ENCODE results near the gene DNAJC22. TPM values are rescaled to one million over a fixed set of nuclear protein-coding genes. Genes with fewer than 3 reads are reported as not detected.
A peak's percentile ranks its signal among the peaks of the same experiment; 100 is the strongest.
"Not testable (repeated sequence)": the region's sequence is repeated elsewhere in the genome, so short reads cannot be mapped to it uniquely, and the experiment has no call there.

Gene DNAJC22
- total RNA-seq, 1 donor from 2014 or later: 0.10 TPM

GRCh38 chr12:49366096-49366651 is 19.5 kb downstream of the DNAJC22 start:
- intact Hi-C loops (cut with micrococcal nuclease): no loop called here
- no peak for ATAC-seq
- DNase-seq: no peak

- ATAC-seq: peak; percentile 94
- intact Hi-C loops (cut with micrococcal nuclease): no loop called here
- DNase-seq: peak; percentile 94
Measured at GRCh38 chr12:49366652-49367380, 20.1 kb downstream of the DNAJC22 start.

GRCh38 chr12:49367381-49368239 is 20.9 kb downstream of the DNAJC22 start, which contains the start of gene SPATS2:
SPATS2 (plus strand) TSS chr12:49367462; CDS start chr12:49461013, 93,551 bp downstream.
- ATAC-seq (peak; percentile 7), DNase-seq (peak; percentile 97)
- intact Hi-C loops (cut with micrococcal nuclease): no loop called here

- no peak for ATAC-seq
- DNase-seq: no peak
- intact Hi-C loops (cut with micrococcal nuclease): no loop called here
Measured at GRCh38 chr12:49368240-49368600, 21.5 kb downstream of the DNAJC22 start.

DNA sequence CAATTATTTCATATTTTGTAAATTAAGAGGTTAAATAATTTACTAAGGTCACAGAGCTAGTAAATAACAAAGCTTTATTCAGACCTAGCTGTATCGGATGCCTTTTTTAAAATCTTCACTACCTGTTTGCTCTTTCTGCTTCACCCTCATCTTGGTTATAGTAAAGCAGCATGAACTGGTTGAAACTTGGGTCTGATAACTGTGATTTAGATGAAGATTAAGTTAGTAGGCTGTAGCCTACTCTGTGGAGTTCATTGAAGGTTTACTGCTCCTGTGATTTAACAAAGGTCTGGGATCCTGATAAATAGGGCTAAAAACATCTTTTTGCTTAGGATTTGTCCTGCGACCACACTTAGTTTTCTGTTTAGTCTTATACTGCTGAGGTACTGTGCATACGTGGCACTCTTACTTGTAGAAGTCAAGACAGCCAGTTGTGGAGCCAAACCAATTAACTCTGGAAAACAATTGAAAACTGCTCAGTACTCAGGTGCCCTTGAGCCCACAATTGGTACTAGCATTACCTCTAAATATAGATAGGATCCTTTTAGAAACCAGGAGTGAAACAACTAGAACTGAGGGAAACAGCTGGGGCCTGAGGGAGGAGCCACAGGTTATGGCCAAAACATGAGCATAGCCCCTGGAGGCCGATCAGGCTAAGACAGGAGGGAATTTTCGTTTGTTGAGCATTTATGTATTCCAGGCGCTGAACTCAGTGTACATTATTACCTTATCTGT is 22.9 kb downstream of the DNAJC22 start:
- DNase-seq (no peak), ATAC-seq (no peak)
- intact Hi-C loops (cut with micrococcal nuclease): no loop called here

DNA sequence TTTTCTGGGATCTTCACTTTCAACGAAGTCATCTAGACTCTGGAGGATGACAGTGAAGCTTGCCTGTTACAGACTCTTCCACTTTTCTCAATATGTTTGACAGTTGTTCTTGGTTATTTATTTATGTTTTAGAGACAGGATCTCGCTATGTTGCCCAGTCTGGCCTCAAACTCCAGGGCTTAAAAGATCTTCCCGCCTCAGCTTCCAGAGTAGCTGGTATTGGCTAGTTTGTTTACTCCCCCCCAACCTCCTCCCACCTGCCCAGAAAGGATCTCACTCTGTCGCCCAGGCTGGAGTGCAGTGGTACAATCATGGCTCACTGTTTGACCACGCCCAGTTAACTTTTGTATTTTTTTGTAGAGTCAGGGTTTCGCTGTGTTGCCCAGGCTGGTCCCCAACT is 23.9 kb downstream of the DNAJC22 start:
- DNase-seq: no peak
- intact Hi-C loops (cut with micrococcal nuclease): no loop called here
- no peak for ATAC-seq

DNA sequence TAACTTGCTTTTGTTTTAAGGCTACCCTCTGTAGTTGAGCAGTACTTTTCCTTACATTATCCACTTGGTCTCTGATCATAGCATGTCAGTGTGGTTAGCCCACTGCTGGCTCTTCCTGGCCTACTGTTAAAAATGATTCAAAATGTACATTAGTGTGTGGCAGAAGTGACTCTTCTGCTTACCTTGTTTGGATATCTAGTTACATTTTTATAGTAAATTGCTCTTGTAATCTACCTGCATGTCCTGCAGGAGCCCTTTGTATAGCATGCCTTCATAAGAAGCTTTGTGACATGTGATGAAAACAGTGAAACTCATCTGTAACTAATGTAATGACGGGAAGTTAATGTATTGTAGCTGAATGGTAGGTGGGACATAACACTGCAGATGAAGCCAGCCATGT is 28.7 kb downstream of the DNAJC22 start:
- DNase-seq (no peak), ATAC-seq (no peak)
- intact Hi-C loops (cut with micrococcal nuclease): no loop called here

DNA sequence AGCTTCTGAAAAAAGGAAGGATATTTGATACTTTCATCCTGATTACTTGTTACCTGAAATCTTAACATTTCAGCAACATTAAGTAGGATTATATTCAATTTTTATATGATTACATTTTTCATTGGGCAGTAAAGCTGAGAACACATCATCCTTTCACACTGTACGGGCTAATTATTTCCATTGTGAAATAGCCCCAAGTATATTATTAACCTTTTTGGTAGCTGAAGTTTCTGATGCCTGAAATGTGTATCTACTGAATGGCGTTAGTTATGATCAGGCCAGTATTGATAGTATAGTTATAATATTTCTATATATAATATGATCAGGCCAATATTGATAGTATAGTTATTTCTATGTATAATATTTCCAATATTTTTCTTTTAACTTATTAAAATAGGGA is 30.7 kb downstream of the DNAJC22 start:
- ATAC-seq (no peak), DNase-seq (no peak)
- intact Hi-C loops (cut with micrococcal nuclease): no loop called here

DNA sequence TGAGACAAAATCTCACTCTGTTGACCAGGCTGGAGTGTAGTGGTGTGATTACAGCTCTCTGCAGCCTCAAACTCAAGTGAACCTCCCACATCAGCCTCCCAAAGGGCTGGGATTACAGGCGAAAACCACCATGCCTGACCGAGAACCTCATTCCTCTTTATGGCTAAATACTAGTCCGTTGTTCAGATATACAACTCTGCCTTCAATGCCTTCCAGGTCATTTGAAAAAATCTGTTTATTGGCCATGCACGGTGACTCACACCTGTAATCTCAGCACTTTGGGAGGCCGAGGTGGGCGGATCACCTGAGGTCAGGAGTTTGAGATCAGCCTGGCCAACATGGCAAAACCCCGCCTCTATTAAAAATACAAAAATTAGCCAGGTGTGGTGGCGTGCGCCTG is 33.5 kb downstream of the DNAJC22 start:
- ATAC-seq; DNase-seq; intact Hi-C loops (cut with micrococcal nuclease): not testable (repeated sequence)

DNA sequence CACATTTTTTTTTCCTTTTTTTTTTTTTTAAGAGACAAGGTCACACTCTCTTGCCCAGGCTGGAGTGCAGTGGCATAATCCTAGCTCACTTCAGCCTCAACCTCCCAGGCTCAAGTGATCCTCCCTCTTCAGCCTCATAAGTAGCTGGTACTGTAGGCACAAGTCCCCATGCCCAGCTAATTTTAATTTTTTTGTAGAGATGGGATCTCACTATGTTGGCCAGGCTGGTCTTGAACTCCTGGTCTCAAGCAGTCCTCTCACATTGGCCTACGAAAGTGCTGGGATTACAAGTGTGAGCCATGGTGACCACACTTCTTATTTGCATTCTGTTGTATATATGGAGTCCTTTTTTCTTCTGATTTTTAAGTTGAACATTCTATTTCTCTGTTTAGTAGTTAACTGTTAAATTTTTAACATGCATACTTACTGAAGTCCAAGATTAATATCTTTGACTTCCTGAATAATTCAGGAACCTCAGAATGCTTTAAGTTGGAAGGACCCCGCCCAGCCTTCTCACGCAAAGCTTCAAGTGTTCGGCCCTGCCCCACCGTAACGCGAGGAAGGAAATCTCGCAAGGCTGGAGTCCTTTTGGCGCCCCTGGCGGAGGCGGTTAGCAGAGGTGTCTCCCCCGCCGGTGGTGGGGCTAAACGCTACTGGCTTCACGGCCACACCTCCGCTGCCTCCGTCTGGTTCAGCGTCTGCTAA is 42.1 kb downstream of the DNAJC22 start:
- peak; percentile 23 for ATAC-seq
- DNase-seq: peak; percentile 68
- intact Hi-C loops (cut with micrococcal nuclease): no loop called here

DNA sequence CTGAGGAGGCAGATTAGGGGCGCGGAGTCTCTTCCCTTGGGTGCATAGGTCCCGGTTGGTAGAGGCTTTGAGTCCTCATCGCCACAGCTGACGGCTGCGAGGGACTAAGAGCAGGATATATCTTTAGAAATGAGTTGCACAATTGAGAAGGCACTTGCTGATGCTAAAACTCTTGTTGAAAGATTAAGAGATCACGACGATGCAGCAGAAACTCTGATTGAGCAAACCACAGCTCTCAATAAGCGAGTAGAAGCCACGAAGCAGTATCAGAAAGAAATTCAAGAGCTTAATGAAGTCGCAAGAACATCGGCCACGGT is 42.7 kb downstream of the DNAJC22 start:
- DNase-seq: no peak
- intact Hi-C loops (cut with micrococcal nuclease): no loop called here
- no peak for ATAC-seq

DNA sequence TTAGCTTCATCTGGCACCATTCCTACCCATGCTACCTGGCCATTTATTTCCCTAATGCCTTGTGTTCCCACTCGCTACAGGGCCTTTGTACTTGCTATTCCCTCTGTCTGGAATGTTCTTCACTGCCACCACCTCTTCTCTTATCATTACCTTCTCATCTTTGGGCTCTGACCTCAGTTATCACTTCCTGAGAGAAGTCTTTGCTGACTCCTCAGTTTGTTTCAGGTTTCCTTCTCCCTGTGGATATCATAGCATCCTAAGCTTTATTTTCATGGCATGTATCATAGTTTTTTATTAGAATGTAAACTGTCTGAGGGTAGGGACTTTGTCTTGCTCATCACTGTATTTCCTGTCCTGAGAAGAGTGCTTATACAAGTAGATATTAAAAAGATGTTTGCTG is 50.3 kb downstream of the DNAJC22 start:
- no peak for DNase-seq
- intact Hi-C loops (cut with micrococcal nuclease): no loop called here
- no peak for ATAC-seq

- intact Hi-C loops (cut with micrococcal nuclease): no loop called here
- ATAC-seq (no peak), DNase-seq (no peak)
Measured at GRCh38 chr12:49400304-49400703, 53.6 kb downstream of the DNAJC22 start.

Other genes with a start within 250 kb of the DNAJC22 start
- gene LMBR1L, start 236.0 kb upstream of the DNAJC22 start, total RNA-seq: 30.7 TPM
- gene TUBA1B, start 215.5 kb upstream of the DNAJC22 start, total RNA-seq: 329 TPM
- gene TUBA1A, start 157.8 kb upstream of the DNAJC22 start, total RNA-seq: 69.9 TPM
- 31.4 TPM for gene TUBA1C, start 81.8 kb upstream of the DNAJC22 start, total RNA-seq
- gene PRPH, start 51.7 kb upstream of the DNAJC22 start, total RNA-seq: not detected
- gene TROAP, start 23.6 kb upstream of the DNAJC22 start, total RNA-seq: 0.37 TPM
- not detected for gene C1QL4, start 9.7 kb upstream of the DNAJC22 start, total RNA-seq
- 5.7 TPM for gene SPATS2, start 20.6 kb downstream of the DNAJC22 start, total RNA-seq
- gene KCNH3, start 192.1 kb downstream of the DNAJC22 start, total RNA-seq: 0.30 TPM
- gene MCRS1, start 221.3 kb downstream of the DNAJC22 start, total RNA-seq: 94.4 TPM